Renal cortex interstitium (tissue), 11 donors: Measurements from ENCODE around the gene ATP11C. TPM values are rescaled to one million over a fixed set of nuclear protein-coding genes. Genes with fewer than 3 reads are reported as not detected.

Source experiments
- DNase-seq, 11 donors: peaks; one replicate each; pipeline ENCODE4 v3.0.0-alpha.2; 2013; ENCODE audit warnings: low read depth in 9 of 11, low spot score in 4 of 11; ENCODE audit errors: extremely low read depth in 1 of 11
- polyA plus RNA-seq, 3 donors: library from polyadenylated mRNA; unstranded; fragments of 120-200 nt; gene quantifications; one replicate each; pipeline ENCODE4 v1.2.1, GENCODE V29; 2013; ENCODE audit not compliant: insufficient read length in 3 of 3

ATP11C gene
- polyA plus RNA-seq, 3 donors = 37.4 to 49.0 (median 47.3) TPM

DNA sequence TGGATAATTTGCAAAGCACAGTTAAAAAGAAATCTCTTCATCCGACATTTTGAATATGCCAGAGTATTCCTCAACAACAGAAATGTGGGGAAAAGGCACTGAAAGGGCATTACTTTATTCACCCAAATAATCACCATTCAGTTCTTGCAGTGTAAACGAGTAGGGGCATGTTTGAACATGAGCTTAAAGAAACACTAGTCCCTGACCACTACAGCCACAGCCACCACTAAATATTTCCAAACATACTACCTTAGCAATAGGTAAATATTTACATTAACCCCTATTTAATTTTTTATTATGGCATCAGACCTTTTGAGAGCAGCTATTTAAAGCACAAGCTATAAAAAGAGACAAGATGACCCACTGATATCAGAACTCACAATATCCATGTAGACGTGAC lies 252.5 kb downstream of the ATP11C start:
- DNase-seq = no peak

Other genes with a start within 250 kb of the ATP11C start
- 1 to 10 TPM in 2 of 3 donors, under 1 TPM in 1; 0.89 to 1.6 (median 1.1) TPM for gene MCF2, start 224.9 kb downstream of the ATP11C start, polyA plus RNA-seq
- gene CXorf66, start 32.5 kb upstream of the ATP11C start, polyA plus RNA-seq = not detected